GM18909 (cell line): ENCODE data around the gene PRLH.

Experiments
- ATAC-seq: cut with Tn5 transposase; IDR thresholded peaks from one replicate; pipeline ENCODE4 v1.9.1; 2021; ENCODE audit warnings: mild to moderate bottlenecking; ENCODE audit not compliant: unreplicated experiment, poor library complexity

Gene PRLH, protein sequence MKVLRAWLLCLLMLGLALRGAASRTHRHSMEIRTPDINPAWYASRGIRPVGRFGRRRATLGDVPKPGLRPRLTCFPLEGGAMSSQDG

DNA sequence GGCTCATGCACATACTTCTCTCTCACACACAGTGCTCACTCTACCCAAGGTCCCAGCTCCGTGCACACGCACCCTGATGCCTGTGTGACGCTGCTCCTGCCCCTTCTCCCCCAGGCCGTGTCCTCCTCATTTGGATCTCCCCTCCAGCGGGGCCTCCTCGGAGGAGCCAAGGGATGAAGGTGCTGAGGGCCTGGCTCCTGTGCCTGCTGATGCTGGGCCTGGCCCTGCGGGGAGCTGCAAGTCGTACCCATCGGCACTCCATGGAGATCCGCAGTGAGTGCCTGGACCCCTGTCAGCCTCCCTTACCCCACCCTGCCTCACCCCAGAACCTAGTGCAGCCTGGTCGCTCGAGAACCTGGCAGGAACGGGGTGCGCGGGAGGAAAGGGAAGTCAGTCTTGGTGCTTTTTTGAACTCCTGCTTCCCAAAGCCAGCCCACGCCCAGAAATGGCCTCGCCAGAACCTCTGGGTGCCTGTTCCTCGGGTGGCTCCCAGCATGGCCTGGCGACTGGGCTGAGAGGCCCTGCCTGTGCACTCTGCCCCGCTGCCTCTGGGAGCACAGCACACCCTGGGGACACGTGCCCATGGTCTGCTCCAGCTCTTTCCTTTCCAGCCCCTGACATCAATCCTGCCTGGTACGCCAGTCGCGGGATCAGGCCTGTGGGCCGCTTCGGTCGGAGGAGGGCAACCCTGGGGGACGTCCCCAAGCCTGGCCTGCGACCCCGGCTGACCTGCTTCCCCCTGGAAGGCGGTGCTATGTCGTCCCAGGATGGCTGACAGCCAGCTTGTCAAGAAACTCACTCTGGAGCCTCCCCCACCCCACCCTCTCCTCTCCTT lies at the start of gene PRLH:
TSS of gene PRLH (plus strand) at position 174 of the 835 bp plus-strand sequence. CDS start at position 174, 0 bp downstream.
- no peak for ATAC-seq

DNA sequence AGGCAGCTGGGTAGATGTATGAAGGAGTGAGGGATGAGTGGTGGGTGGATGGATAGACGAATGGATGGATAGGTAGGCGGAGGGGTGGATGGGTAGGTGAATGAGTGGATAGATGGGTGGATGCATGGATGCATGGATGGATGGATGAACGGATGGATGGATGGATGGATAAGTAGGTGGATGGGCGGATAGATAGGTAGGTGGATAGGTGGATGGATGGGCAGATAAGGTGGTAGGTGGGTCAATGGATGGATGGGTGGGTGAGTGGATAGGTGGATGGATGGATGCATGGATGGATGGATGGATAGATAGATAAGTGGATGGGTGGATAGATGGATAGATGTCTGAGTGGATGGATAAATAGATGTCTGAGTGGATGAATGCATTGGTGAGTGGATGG lies 49.2 kb upstream of the PRLH start:
- ATAC-seq = no peak

DNA sequence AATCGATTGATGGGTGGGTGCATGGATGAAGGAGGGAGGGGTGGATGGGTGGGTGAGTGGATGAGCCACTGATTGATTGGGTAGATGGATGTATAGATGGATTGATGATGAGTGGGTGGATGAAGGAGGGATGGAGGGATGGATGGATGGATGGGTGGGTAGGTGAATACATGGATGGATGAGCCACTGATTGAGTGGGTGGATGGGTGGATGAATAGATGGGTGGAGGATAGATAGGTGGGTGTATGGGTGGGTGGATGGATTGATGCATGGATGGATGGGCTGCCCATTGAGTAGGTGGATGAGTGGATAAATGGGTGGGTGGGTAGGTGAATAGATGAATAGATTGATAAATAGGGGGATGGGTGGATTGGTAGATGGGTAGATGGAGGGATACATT lies 48.4 kb upstream of the PRLH start:
- no peak for ATAC-seq

DNA sequence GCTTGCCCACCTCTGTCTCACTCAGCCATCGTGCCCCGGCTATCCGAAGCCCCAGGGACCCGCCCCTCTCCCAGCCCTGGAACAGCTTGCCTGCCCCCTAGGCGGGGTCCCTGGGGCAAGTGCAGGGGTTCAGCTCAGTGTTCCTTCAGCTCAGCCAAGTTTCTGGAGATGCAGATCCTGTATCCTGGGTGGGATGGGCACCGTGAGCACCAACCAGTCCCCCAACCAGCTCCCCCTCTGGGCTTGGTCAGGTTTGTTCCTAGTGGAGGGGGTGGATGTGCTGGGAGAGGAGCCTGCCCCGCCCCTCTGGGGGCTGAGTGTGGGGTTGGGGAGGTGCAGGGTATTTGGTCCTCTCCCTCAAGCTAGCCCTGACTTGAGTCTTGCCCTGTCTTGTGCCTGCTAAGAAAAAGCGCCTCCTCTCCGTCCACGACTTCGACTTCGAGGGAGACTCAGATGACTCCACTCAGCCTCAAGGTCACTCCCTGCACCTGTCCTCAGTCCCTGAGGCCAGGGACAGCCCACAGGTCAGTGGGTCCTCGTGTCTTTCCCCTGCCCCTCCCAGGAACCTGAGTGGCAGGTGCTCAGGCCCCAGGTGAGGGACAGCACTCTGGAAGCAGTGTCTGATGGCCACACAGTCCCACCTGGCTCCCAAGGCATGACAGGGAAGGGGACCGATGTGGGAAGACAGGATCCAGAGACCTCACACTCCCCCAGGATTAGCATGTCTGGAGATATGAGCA lies 46.7 kb upstream of the PRLH start:
- no peak for ATAC-seq

DNA sequence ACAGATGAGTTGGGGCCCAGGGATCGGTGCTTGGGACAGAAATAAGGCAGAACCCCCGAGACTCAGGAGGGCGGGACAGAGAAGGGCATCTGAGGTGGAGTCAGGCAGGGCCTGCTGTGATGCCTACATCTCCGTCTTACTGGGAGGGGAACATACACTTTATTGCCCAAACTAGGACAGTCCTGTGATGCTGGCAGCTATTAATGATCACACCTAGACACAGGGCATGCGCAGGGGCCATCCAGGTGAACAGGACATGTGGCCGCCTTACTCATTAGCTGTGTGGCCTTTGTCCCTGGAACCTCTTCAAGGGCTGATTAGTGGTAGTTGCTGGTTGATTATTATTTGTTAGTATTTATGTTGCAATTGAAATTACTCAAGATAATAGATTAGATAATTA lies 46.1 kb upstream of the PRLH start:
- no peak for ATAC-seq

DNA sequence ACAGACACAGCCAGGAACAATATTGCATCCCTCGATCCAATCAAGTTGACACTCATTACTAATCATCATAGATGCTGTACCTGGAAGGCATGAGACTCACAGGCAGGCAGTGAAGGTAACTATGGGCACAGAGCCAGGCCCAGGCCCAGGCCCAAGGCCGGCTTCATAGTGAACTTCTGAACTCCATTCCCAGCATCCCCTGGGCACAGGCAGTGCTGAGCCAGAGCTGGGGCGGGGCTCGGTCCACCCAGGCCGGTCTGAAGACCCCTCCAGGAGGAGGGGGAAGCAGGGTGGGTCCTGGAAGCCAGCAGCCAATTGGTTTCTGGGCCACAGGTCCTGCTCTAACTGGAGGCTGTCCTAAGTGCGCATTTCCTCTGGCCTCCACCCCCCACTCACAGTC lies 41.7 kb upstream of the PRLH start:
- no peak for ATAC-seq

DNA sequence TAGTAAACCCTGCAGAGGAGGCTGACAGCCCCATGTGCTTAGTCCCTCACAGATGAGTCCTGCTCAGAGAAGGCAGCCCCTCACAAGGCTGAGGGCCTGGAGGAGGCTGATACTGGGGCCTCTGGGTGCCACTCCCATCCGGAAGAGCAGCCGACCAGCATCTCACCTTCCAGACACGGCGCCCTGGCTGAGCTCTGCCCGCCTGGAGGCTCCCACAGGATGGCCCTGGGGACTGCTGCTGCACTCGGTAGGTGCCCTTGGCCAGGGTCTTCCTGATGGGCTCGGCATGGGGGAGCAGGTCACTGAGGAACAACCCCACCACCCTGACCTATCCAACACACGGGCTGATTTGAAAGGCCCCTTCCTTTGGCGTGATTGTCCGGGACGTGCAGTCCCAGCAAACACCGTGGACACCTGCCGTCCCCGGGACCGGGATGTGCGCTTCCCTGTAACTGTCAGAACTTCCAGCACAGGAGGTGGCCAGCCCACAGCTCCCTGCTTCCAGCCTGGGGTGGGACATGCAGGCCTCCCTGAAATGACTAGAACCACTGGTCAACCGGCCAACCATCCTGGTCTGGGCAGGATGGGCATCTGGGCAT lies 40.7 kb upstream of the PRLH start:
- no peak for ATAC-seq

DNA sequence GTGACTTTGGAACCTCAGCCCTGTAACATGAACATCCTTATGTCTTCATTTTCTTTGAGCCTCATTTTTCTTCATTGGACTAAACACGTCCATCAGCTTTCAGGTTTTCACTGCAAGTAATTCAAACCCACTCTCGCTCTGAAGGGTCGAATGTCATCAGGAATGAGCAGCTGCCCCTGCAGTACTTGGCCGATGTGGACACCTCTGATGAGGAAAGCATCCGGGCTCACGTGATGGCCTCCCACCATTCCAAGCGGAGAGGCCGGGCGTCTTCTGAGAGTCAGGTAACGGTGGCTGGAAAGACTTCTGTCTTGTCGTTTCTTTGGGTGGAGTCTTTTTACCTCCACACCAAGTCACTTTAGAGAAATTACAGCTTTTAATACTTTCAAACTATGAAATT lies 39.1 kb upstream of the PRLH start:
- no peak for ATAC-seq

DNA sequence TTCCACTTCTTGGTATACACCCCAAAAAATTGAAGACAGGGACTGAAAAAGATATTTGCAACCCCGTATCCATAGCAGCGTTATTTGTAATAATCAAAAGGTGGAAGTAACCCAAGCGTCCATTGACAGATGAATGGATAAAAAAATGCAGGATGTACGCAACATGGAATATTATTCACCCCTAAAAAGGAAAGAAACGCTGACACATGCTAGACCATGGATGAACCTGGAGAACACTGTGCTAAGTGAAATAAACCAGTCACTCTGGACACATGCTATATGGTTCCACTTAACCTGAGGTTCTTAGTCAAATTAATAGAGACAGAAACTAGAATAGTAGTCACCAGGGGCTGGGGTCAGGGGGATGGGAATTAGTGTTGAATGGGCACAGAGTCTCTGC lies 38.6 kb upstream of the PRLH start:
- ATAC-seq = no peak

DNA sequence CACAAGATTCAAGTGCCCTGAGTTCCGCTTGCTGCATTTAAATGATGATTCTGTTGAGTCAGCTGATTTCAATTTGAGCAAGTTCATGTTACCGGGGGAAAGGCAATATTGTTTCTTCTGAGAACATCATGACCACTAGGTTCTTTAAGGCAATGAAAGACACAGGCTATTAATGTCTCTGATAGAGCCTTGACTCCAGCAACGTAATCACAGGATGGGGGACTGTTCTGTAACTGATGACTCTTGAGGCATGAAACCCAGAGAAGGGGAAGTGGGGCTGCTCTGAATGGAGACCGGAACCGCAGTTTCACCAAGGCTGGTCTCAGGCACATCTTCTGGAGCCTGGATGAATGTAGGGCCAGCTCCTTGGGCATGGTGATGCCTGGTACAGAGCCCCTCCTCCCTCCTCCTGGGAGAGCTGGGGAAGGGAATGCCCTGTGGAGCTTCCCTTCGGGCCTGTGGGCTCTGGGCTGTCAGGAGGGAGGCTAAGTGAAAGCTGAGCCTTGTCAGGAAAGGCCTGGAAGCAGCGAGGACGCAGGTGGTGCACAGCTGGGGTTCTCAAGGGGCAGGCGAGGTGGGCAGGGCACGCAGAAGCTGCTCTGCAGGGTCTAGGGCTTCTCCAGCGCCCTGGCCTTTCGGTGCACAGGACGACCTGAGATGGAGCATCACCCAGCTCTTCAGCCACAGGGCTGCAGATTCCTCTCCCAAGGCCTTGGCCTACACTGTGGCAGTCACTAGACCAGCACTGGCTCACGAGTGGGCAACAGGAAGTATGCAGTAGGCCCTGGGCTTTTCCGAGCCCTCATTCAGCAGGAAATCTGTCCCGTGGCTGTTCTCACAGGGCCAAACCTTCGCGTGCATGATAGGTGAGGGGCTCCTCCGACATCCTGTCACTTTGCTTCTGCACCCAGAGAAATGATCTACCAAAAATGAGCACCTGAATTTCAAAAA lies 36.6 kb upstream of the PRLH start:
- ATAC-seq = peak; percentile 65

DNA sequence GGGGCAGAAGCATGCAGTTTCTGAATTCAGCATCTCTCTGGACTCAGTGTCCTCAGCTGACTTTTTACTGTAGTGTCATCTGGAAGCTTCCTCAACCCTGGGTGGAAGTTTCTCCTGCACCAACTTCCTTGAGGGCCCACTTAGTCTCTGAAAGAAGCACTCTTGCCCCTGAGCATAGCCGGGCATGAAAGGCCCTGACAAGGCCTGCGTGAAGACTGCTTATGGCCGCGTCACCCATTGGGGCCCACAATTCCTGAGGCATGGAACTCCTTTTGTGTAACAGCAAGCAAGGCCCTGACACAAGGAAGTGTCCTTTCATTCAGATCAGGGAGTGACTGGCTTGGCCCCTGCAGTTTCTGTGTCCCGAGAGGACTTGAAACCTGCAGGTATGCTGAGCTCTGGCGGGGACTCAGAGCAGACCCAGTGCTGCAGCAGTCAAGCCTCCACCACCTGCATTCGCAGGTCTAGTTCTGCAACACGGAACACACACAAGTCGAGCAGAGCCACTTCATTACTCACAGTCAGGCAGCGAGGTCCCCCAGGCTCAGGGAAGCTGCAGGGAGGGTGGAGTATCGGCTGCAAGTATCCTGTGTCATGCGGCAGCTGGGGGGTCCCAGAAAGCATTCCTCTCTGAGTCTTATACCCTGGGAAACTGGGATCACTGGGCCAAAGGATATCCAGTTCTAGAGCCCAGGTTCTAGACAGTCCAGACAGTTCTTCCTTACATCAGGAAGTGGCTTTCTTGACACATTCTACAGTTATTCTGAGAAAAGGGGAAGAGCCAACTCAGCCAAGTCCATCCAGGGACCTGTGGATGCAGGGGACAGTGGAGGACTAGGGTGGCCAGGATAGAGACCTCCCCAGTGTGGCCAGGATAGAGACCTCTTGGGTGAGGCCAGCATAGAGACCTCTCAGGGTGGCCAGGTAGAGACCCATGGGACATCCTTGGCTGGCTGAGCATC lies 35.6 kb upstream of the PRLH start:
- ATAC-seq = no peak

DNA sequence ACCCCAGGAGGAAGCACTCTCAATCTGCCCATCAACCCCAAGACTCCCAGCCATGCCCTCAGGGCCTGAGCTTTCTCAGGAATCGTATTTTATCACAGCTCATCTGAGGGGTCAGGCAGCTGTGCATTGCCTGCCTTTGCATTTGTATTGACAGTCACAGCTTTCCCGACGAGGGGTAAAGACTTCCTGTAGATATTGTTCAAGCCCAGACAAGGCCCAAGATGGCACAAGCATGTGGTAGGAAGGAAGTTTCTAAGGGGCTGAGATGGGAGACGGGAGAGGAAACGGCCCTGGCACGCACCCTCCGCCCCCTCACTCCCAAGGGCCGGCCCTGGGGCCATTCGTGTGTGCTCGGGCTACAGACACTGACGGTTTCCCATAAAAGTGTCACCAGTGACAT lies 34.2 kb upstream of the PRLH start:
- no peak for ATAC-seq

DNA sequence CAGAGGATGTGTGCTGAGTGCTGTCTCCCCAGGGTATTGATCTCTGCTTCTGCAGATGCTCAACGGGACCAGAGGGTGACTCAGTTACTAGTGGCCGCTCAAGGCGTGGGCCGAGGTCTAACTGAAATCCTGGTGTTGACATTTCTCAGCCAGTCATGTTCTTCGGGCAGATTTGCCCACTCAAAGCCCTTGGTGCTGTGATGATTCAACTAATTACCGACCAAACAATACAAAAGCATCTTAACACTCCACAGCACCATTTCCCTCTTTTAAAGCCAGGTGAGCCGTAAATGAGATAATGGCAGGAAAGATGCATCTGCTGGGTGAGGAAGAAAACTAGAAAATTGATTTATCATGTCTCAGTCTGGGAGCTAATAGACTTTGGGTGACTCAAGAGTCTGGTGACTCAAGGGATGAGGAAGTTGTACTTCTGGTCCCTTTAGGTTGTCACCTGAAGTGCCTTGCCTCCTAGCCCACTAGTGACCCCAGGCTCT lies 32.7 kb upstream of the PRLH start:
- ATAC-seq = no peak

DNA sequence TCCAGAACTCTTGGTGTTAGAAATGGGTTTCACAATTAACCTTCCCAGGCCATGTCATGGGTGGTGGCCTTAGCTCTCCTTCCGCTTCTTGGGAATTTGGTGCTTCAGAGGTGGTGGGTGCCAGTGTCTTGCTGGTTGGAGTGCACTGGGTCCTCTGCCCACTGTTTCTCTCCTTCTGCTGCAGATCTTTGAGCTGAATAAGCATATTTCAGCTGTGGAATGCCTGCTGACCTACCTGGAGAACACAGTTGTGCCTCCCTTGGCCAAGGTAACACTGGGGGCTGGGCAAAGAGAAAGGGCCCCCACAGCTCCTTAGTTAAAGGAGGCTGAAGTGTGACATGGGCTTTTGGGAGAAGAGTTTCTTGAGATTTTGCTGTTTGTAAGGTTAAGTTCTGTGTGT lies 32.0 kb upstream of the PRLH start:
- ATAC-seq = no peak

DNA sequence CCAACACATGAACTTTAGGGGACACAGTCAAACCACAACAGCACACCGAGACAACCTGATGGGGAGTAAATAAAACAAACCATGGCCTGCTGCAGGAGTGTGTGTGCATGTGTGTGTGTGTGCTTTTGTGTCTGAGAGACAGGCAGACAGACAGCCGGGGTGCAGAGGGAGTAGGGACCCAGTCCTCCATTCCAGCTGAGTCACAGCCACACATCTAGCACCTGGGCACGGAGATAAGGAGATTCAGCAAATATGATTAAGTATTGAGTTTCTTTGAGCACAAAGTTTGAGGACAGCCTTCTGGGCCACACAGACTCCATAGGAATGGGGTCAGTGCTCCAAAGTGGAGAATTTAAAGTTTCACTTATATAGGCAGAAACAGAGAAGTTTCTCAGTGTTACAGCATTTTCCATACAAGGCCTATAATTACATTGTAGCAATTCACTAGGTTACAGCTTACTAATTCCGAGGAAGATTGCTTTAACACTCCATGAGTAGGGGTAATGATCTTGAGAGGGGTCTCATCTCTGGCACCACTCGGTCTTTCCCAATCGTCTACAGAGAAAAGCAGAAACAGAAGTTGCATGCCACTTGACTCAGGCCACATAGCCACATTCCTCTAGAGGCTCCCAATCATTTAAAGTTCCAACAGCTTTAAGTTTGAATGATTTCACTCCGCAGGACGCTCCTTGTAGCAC lies 30.8 kb upstream of the PRLH start:
- no peak for ATAC-seq

DNA sequence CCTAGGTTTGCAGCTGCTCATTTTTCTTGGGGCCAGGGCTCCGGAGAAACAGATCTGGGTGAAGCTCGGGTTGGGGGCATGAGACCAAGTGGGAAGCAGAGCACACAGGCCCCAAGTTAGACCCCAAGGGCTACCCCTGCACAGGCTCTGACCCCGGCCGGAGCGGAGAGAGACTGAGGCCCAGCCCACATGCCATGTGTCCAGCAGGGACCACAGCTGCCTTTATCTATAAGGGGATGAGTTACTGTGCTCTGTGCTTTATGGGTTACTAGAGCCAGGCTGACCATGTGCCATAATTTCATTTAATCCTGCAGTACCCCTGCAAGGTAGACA lies 30.3 kb upstream of the PRLH start:
- no peak for ATAC-seq

DNA sequence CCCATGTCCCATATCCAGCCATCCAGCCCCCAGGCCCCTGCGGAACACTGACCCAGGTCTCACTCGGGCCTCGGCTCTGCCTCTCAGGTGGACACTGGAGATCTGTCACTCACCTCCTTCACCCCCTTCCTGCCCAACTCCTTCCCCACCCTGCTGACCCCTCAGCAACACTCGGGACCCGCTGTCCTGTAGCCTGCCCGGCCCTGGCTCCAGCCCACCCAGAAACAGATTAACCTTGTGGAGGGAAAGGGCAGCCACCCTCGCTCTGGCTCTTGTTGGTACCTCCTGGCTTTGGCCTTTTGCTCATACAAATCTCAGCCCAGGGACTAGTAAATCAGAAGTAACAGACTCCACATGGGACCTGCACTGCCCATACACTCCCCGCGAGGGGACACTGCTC lies 29.8 kb upstream of the PRLH start:
- ATAC-seq = no peak

DNA sequence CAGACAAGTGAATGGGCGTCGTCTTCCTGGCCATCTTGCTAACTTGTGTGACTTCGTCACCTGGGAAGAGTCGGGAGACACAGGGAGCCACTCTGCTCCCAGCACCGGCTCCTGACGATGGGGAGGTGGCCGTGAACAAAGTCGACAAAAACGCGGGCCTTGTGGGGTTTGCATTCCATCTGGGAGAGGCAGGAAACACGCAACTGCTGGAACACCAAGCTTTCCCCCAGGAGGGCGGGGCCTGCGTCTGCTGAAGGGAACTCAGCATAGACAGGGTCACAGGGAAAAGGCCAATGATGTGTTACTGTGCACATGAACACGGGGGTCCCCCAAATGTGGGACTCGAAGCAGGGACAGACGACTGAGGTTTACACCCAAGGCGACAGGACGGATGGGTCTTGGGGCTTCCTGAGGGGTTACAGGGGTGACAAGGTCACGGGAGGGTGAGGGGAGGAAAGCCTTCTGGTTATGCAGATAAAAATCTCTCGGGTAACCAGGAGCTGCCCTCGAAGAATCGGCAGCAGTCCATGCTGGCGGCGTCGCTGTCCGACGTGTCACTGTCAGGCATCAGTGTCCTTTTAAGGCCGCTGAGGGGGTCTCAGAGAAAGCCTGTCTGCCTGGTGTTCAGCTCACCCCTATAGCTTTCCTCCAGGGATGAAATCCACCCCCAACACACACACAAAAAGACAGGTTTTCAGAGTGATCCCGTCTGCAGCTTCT lies 28.2 kb upstream of the PRLH start:
- no peak for ATAC-seq
